ENCODE data around the gene ARHGAP1. TPM values are rescaled to one million over a fixed set of nuclear protein-coding genes. Genes with fewer than 3 reads are reported as not detected.
A peak's percentile ranks its signal among the peaks of the same experiment; 100 is the strongest.

ARHGAP1 gene
- total RNA-seq, 3 donors from 2014 or later: 26.5 to 55.7 (median 33.8) TPM

DNA sequence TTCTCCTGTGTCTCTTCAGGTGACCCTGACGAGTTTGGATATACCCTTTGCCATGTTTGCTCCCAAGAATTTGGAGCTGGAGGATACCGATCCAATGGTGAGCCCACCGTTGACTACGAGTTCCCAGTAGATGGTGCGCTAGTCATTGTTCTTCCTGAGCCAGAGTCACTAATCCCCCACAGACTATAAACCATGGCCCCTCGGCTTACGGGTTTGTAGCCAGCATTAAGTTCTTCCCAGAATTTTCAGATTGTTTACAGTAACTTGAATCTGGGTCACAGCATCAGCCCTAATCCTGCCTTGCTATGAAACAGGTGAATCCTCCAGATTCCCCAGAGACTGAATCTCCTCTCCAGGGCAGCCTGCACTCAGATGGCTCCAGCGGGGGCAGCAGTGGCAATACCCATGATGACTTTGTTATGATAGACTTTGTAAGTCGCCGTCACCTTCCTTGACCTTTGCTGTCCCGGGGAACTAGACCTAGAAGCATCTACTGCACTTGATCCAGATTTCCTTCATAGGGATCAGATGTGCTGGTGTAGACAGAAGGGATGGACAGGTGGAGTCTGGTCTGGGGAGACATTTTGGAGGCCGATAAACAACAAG, 31.8 kb downstream of the ARHGAP1 start:
- H3K4me1 ChIP-seq: no peaks in the 10 kb centered on the region
- H3K9me3 ChIP-seq: no peaks in the 10 kb centered on the region
- peaks cover 9% of the 10 kb centered on the region for H3K36me3 ChIP-seq
- H3K4me3 ChIP-seq: no peak overlapping the region
- no peak for TF ChIP-seq POLR2A (IDR thresholded peaks at IDR 0.05)
- H3K27ac ChIP-seq: peak overlapping the region in 1 of 2 donors; percentile 44
- H3K27me3 ChIP-seq: no peaks in the 10 kb centered on the region
- intact Hi-C loops (cut with DNase I; ENCODE audit: low total_unique reads): no loop called here
- no peak for DNase-seq (ENCODE audit: low spot score in 2 of 2)

DNA sequence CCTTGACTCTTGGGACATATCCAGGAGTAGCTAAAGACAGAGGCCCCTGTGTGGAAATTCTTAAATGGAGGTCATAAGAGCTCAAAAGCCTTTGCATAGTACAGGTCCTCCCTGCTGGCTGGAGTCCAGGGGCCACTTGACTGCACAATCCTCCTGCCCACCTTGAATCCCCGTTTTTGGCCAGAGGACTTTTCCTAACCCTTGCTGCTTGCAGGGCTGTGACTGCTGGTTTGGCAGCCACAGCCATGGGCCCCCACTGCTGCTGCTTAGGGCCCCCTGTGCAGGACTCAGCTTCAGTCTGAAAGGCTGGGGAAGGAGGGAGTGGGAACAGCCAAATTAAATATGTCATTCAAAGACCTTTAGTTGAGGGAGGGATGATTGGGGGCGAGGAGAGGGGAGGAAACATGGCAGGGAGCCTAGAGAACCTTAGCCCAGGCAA, 33.4 kb downstream of the ARHGAP1 start:
- Histone ChIP-seq H3K36me3 (peaks cover 8% of the 10 kb centered on the region), H3K4me1 (no peaks in the 10 kb centered on the region)

DNA sequence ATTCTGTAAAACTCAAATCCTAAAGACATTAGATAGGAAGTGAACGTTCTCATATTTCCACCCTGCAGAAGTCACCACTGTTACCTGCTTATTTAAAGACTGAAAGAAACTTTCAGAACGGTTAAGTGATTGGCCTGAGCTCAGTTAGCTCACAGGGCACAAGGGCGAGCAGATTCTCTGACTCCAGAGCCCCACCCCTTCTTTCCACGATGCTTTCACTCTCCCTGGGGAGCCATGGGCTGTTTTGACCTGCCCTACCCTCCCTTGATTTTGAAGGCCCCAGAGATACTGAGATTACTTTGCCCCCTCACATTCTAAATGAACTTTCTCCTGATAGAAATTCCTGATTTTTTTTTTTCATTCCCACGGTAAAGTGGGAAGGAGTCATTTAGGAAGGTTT, 33.9 kb downstream of the ARHGAP1 start:
- TF ChIP-seq, protein P1, sequence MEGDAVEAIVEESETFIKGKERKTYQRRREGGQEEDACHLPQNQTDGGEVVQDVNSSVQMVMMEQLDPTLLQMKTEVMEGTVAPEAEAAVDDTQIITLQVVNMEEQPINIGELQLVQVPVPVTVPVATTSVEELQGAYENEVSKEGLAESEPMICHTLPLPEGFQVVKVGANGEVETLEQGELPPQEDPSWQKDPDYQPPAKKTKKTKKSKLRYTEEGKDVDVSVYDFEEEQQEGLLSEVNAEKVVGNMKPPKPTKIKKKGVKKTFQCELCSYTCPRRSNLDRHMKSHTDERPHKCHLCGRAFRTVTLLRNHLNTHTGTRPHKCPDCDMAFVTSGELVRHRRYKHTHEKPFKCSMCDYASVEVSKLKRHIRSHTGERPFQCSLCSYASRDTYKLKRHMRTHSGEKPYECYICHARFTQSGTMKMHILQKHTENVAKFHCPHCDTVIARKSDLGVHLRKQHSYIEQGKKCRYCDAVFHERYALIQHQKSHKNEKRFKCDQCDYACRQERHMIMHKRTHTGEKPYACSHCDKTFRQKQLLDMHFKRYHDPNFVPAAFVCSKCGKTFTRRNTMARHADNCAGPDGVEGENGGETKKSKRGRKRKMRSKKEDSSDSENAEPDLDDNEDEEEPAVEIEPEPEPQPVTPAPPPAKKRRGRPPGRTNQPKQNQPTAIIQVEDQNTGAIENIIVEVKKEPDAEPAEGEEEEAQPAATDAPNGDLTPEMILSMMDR (IDR thresholded peaks at IDR 0.05): no peak
- TF ChIP-seq POLR2A (IDR thresholded peaks at IDR 0.05) (no peak), POLR2AphosphoS5 (IDR thresholded peaks at IDR 0.05) (no peak)
- Histone ChIP-seq H3K27me3 (no peaks in the 10 kb centered on the region), H3K4me3 (no peak overlapping the region), H3K4me1 (no peaks in the 10 kb centered on the region), H3K36me3 (peaks cover 5% of the 10 kb centered on the region), H3K9me3 (no peaks in the 10 kb centered on the region), H3K27ac (peak overlapping the region; percentile 2 to 83)
- intact Hi-C loops (cut with DNase I; ENCODE audit: low total_unique reads): no loop called here
- no peak for DNase-seq (ENCODE audit: low spot score in 2 of 2)

More for the DNA sequence above, 33.4 kb downstream of the ARHGAP1 start:
- TF ChIP-seq POLR2A (IDR thresholded peaks at IDR 0.05): no peak
- TF ChIP-seq, protein P1 (IDR thresholded peaks at IDR 0.05): no peak
- TF ChIP-seq POLR2AphosphoS5 (IDR thresholded peaks at IDR 0.05): no peak
- intact Hi-C loops (cut with DNase I; ENCODE audit: low total_unique reads): no loop called here
- no peak for DNase-seq (ENCODE audit: low spot score in 2 of 2)
- no peak overlapping the region for H3K4me3 ChIP-seq
- H3K9me3 ChIP-seq: no peaks in the 10 kb centered on the region
- H3K27ac ChIP-seq: peak overlapping the region; percentile 2 to 83
- no peaks in the 10 kb centered on the region for H3K27me3 ChIP-seq

DNA sequence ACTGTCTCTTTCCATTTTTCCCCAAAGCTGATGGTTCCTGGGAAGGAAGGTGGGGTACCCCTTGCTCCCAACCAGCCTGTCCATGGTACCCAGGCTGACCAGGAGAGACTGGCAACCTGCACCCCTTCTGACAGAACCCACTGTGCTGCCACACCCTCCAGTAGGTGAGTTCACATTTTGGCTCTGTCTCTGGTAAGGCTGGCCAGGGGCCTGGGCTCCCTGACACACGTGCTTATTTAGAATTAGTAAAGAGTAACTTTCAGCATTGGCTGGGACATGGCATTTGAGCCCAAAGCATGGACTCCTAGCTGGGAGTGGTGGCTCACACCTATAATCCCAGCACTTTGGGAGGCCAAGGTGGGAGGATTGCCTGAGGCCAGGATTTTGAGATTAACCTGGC, 35.1 kb downstream of the ARHGAP1 start:
- no peak for TF ChIP-seq POLR2AphosphoS5 (IDR thresholded peaks at IDR 0.05)
- TF ChIP-seq POLR2A (IDR thresholded peaks at IDR 0.05): no peak
- TF ChIP-seq, protein P1 (IDR thresholded peaks at IDR 0.05): no peak
- DNase-seq (ENCODE audit: low spot score in 2 of 2): no peak
- Histone ChIP-seq H3K4me3 (no peak overlapping the region), H3K27me3 (no peaks in the 10 kb centered on the region), H3K4me1 (no peaks in the 10 kb centered on the region), H3K9me3 (no peaks in the 10 kb centered on the region), H3K36me3 (peaks cover 5% of the 10 kb centered on the region), H3K27ac (peak overlapping the region in 1 of 2 donors; percentile 75)
- intact Hi-C loops (cut with DNase I; ENCODE audit: low total_unique reads): no loop called here

DNA sequence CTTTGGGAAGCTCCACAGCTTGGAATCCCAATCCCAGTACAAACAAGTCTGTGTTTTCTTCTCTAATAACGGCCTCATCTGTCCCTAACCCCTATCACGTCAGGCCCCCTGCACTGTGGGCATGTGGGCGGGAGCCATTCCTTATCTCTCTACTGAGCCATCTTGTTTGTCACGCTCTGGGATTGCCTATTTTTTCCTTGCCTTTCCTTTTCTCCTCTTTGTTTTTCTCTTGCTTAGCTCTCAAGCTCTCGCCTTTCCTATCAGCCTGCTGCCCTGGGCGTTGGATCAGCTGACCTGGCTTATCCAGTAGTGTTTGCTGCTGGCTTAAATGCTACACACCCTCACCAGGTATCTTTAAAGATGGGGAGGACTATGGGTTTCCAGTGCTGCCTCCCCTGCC, 35.8 kb downstream of the ARHGAP1 start:
- Histone ChIP-seq H3K4me3 (no peak overlapping the region), H3K4me1 (no peaks in the 10 kb centered on the region), H3K27me3 (no peaks in the 10 kb centered on the region), H3K9me3 (no peaks in the 10 kb centered on the region), H3K36me3 (peaks cover 10% of the 10 kb centered on the region), H3K27ac (peak overlapping the region in 1 of 2 donors; percentile 75)
- intact Hi-C loops (cut with DNase I; ENCODE audit: low total_unique reads): no loop called here
- DNase-seq (ENCODE audit: low spot score in 2 of 2): no peak
- TF ChIP-seq POLR2AphosphoS5 (IDR thresholded peaks at IDR 0.05): no peak
- no peak for TF ChIP-seq POLR2A (IDR thresholded peaks at IDR 0.05)
- TF ChIP-seq, protein P1 (IDR thresholded peaks at IDR 0.05): no peak
